Transverse colon (tissue), 4 donors: ENCODE data around the gene CFLAR. TPM values are rescaled to one million over a fixed set of nuclear protein-coding genes. Genes with fewer than 3 reads are reported as not detected.
"Not testable (repeated sequence)": the region's sequence is repeated elsewhere in the genome, so short reads cannot be mapped to it uniquely, and the experiment has no call there.

Experiments
- DNase-seq: peaks from one replicate; pipeline ENCODE4 v3.0.0-alpha.2; 2019
- H3K27ac ChIP-seq, 4 donors: fragments of 200-600 bp; sonication (generic); 2 replicates each; pipeline ENCODE4 v1.5.1; 2016 to 2018; ENCODE audit warnings: inconsistent platforms in 4 of 4
- H3K27me3 ChIP-seq: fragments of 200-600 bp; sonication (generic); 2 replicates; pipeline ENCODE4 v1.5.1; 2017; ENCODE audit warnings: inconsistent platforms
- H3K36me3 ChIP-seq, 4 donors: fragments of 200-600 bp; sonication (generic); 2 replicates each; pipeline ENCODE4 v1.5.1; 2017 to 2019; ENCODE audit warnings: inconsistent platforms in 4 of 4
- H3K4me1 ChIP-seq, 4 donors: fragments of 200-600 bp; sonication (generic); 2 replicates each; pipeline ENCODE4 v1.5.1; 2017 to 2020; ENCODE audit warnings: inconsistent platforms in 4 of 4
- H3K4me3 ChIP-seq, 4 donors: fragments of 200-600 bp; sonication (generic); 1 replicate in 1 of 4; 2 replicates in 3 of 4; pipeline versions ENCODE4 v1.5.1 to v1.6.1; 2017 to 2019; ENCODE audit warnings: inconsistent platforms in 4 of 4
- H3K9me3 ChIP-seq, 2 donors: fragments of 200-600 bp; sonication (generic); 2 replicates each; pipeline ENCODE4 v1.5.1; 2017 to 2019; ENCODE audit warnings: inconsistent platforms in 2 of 2
- EP300 ChIP-seq: sonication (generic); formaldehyde crosslinking; IDR thresholded peaks from one replicate; pipeline ENCODE4 v1.6.1; 2017; ENCODE audit warnings: antibody characterized with exemption, low read depth
- POLR2A ChIP-seq: fragments of 450-650 bp; IDR thresholded peaks from one replicate; pipeline ENCODE4 v1.6.1; 2016; ENCODE audit warnings: antibody characterized with exemption, mild to moderate bottlenecking, moderate library complexity
- POLR2AphosphoS5 ChIP-seq, 3 donors: sonication (generic); formaldehyde crosslinking; IDR thresholded peaks; one replicate each; pipeline ENCODE4 v1.6.1; 2016; ENCODE audit warnings: antibody characterized with exemption in 3 of 3
- WGBS, 2 donors: methylation state at CpG; one replicate each; pipeline ENCODE4 v1.1.5; 2018; ENCODE audit warnings: low coverage in 1 of 2; 5-methylcytosine and 5-hydroxymethylcytosine counted together
- in situ Hi-C, 4 donors: fragments of 200-750 bp; cut with MboI; loops; one replicate each; pipeline versions ENCODE4 v1.15.0 to v1.15.1; 2017; ENCODE audit warnings: low sequenced_read_pairs in 3 of 4, low pct_ligation_motif_present in 1 of 4, low pct_unique_long_range_greater_than_20kb in 1 of 4
- intact Hi-C: fragments of 100-400 bp; cut with DNase I; formaldehyde crosslinking; loops from one replicate; pipeline ENCODE4 v1.15.1; 2023; ENCODE audit warnings: low total_unique reads
- total RNA-seq, 4 donors: library from RNA; depleted of rRNA; stranded (reverse); fragments of >200 nt; gene quantifications; one replicate each; pipeline ENCODE4 v1.1.0, GENCODE V29; 2016
- TF ChIP-seq, protein P1 (sequence below), 5 experiments: fragments of 200-600 bp in 3 of 5; fragments of 450-650 bp in 2 of 5; sonication (generic) in 3 of 5; IDR thresholded peaks; 1 replicate in 2 of 5; 2 replicates in 3 of 5; pipeline ENCODE4 v1.5.1; 2016 to 2017; ENCODE audit warnings: antibody characterized with exemption in 5 of 5, inconsistent platforms in 3 of 5, mild to moderate bottlenecking in 2 of 5, moderate library complexity in 1 of 5

CFLAR gene
- total RNA-seq, 4 donors from 2014 or later: 148 to 449 (median 323) TPM

DNA sequence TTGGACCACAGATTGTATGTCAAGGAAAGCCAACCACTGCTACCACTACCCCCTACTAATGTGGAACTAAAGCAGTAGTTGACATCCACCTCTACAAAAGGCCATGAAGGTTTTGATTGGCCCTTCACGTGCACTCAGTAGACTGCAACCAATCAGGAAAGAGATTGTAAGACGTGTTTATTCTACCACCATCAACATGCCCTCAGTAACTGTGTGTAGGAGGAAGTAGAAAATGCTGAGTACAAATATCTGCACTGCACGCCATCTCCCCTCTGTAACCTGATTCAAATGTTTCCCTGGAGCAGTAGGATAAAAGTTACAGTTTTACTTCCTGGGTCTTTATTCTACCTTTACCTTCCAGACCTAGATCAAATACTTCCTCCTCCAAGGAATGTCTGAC lies 64.0 kb downstream of the CFLAR start:
- intact Hi-C loops: no loop called here
- H3K27me3 ChIP-seq: no peaks in the 10 kb centered on the region
- H3K36me3 ChIP-seq: no peaks in the 10 kb centered on the region
- H3K27ac ChIP-seq: no peak overlapping the region
- TF ChIP-seq, protein P1, sequence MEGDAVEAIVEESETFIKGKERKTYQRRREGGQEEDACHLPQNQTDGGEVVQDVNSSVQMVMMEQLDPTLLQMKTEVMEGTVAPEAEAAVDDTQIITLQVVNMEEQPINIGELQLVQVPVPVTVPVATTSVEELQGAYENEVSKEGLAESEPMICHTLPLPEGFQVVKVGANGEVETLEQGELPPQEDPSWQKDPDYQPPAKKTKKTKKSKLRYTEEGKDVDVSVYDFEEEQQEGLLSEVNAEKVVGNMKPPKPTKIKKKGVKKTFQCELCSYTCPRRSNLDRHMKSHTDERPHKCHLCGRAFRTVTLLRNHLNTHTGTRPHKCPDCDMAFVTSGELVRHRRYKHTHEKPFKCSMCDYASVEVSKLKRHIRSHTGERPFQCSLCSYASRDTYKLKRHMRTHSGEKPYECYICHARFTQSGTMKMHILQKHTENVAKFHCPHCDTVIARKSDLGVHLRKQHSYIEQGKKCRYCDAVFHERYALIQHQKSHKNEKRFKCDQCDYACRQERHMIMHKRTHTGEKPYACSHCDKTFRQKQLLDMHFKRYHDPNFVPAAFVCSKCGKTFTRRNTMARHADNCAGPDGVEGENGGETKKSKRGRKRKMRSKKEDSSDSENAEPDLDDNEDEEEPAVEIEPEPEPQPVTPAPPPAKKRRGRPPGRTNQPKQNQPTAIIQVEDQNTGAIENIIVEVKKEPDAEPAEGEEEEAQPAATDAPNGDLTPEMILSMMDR (IDR thresholded peaks at IDR 0.05): no peak
- WGBS, 2 donors: 65% methylated on average over 3 of the region's 3 CpGs; no CpG with 5 or more reads in 1 of the 2 donors
- no peak overlapping the region for H3K4me3 ChIP-seq
- H3K9me3 ChIP-seq: no peaks in the 10 kb centered on the region
- peaks cover 6 to 31% (median 13%) of the 10 kb centered on the region in 4 donors for H3K4me1 ChIP-seq
- no peak for DNase-seq
- in situ Hi-C loops: loop anchor here in 1 of 4 donors (10.0 kb wide), 1 partner anchor 55 kb away; no protein-coding TSS in a partner anchor

DNA sequence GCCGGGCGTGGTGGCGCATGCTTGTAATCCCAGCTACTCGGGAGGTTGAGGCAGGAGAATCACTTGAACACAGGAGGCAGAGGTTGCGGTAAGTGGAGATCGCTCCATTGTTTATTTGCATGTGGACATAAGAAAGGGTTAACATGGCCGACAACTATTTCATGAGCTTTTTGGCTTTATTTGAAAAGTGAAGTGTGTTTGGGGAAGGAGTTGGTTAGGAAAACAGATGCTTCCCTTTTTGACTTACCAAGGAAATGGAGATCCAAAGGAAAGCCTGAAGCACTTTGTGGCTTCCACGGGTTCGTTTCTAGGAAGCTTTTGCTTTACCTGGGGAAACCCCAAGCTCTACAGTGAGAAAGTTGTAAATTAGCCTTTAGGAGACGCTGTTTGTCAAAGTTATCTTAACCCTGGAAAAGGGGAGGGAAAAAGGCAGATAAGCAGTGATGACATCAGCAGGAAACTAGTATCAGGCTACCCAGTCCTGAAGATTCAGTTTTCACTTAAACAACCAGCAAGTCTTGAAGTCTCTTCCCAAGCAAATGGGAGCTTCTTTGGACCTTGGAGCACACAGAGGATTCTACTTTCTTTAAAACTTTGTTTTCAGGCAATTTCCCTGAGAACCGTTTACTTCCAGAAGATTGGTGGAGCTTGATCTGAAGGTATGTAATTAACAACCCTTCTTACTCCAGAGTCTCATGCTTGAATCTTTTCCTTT lies 66.8 kb downstream of the CFLAR start, which contains the start of gene CASP10:
TSS of gene CASP10 (plus strand) at position 492 of the 715 bp plus-strand sequence. CDS start 2,637 bp downstream, outside the sequence.
- H3K36me3 ChIP-seq: no peaks in the 10 kb centered on the region
- intact Hi-C loops: no loop called here
- no peaks in the 10 kb centered on the region for H3K27me3 ChIP-seq
- peak within 1 kb of the TSS; percentile 22 to 58 (median 43) for H3K4me3 ChIP-seq
- 19 to 23% methylated on average over 8 to 11 of the region's 11 CpGs for WGBS, 2 donors
- in situ Hi-C loops: loop anchor here in 1 of 4 donors (10.0 kb wide), 1 partner anchor 52 kb away; no protein-coding TSS in a partner anchor
- H3K4me1 ChIP-seq: peaks cover 0 to 37% (median 6%) of the 10 kb centered on the region in 4 donors
- peak within 1 kb of the TSS; percentile 63 to 86 (median 82) for H3K27ac ChIP-seq
- peak; percentile 41 for DNase-seq
- TF ChIP-seq POLR2A (peak; percentile 82), EP300 (no peak), POLR2AphosphoS5 (IDR thresholded peaks at IDR 0.05) (peak; percentile 70 to 95 (median 92))
- TF ChIP-seq, protein P1 (IDR thresholded peaks at IDR 0.05): peak; percentile 29 to 71 (median 34)
- H3K9me3 ChIP-seq: no peaks in the 10 kb centered on the region

DNA sequence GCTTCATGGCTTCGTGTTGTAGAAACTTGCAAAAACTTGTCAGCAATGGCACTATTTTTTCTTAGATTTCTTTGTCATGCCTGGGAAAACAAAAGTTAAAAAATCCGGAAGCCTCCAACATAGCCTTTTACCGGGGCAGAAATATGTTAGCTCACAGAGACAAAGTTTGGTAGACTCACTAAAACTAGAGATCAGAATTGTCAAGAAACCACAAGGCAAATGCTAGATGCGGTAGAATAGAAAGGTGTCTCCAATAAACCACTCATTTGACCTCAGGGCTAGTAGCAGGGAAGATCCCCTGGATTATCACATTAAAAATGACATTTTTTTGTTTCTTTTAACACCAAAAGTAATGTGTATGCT lies 67.4 kb downstream of the CFLAR start:
- in situ Hi-C loops (loop anchor here in 1 of 4 donors (10.0 kb wide), 1 partner anchor 51 kb away; no protein-coding TSS in a partner anchor), intact Hi-C loops (no loop called here)
- Histone ChIP-seq H3K36me3 (no peaks in the 10 kb centered on the region), H3K27me3 (no peaks in the 10 kb centered on the region), H3K9me3 (no peaks in the 10 kb centered on the region), H3K27ac (peak overlapping the region; percentile 63 to 86 (median 82)), H3K4me1 (peaks cover 0 to 37% (median 6%) of the 10 kb centered on the region in 4 donors), H3K4me3 (peak overlapping the region; percentile 22 to 58 (median 43))
- DNase-seq: no peak
- WGBS, 2 donors: 14 to 15% methylated on average over 4 of the region's 4 CpGs
- TF ChIP-seq POLR2A (no peak), POLR2AphosphoS5 (IDR thresholded peaks at IDR 0.05) (no peak), EP300 (no peak)
- TF ChIP-seq, protein P1 (IDR thresholded peaks at IDR 0.05): no peak

DNA sequence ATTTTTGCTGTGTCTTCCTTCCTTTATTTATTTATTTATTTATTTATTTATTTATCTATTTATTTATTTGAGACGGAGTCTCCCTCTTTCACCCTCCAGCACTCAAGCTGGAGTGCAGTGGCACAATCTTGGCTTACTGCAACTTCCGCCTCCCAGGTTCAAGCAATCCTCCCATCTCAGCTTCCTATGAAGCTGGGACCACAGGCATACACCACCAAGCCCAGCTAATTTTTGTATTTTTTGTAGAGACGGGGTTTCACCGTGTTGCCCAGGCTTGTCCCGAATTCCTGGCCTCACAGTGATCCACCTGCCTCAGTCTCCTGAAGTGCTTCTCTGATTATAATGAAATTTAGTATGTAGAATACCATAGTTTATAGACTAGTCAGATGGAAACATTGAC lies 67.9 kb downstream of the CFLAR start:
- Histone ChIP-seq H3K4me3 (peak overlapping the region in 3 of 4 donors; percentile 34 to 58 (median 52)), H3K27ac (peak overlapping the region; percentile 63 to 86 (median 82)), H3K4me1 (peaks cover 0 to 37% (median 6%) of the 10 kb centered on the region in 4 donors)
- in situ Hi-C loops: loop anchor here in 1 of 4 donors (10.0 kb wide), 1 partner anchor 51 kb away; no protein-coding TSS in a partner anchor
- H3K36me3 ChIP-seq, H3K27me3 ChIP-seq, H3K9me3 ChIP-seq, intact Hi-C loops: not testable (repeated sequence)
- DNase-seq: peak; percentile 29
- peak in 1 of 3 donors; percentile 31 for TF ChIP-seq POLR2AphosphoS5 (IDR thresholded peaks at IDR 0.05)
- WGBS, 2 donors: 27 to 43% methylated on average over 5 of the region's 5 CpGs

DNA sequence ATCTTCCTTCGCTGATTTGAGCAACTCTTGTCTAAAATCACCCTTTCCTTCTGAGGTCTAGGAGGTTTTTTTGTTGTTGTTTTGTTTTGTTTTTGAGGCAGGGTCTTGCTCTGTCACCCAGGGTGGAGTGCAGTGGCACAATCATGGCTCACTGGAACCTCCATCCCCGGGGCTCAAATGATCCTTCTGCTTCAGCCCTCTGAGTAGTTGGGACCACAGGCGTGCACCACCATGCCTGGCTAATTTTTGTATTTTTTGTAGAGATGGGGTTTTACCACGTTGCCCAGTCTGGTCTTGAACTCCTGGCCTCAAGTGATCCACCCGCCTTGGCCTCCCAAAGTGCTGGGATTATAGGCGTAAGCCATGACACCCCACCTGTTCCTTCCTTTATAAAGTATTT lies 68.3 kb downstream of the CFLAR start:
- in situ Hi-C loops: loop anchor here in 1 of 4 donors (10.0 kb wide), 1 partner anchor 51 kb away; no protein-coding TSS in a partner anchor
- Histone ChIP-seq H3K4me1 (peaks cover 0 to 37% (median 6%) of the 10 kb centered on the region in 4 donors), H3K4me3 (peak overlapping the region in 3 of 4 donors; percentile 34 to 58 (median 52)), H3K27ac (peak overlapping the region; percentile 63 to 86 (median 82))
- H3K27me3 ChIP-seq, DNase-seq, H3K9me3 ChIP-seq, intact Hi-C loops, H3K36me3 ChIP-seq: not testable (repeated sequence)
- 60 to 61% methylated on average over 3 to 6 of the region's 6 CpGs for WGBS, 2 donors
